ENCODE measurements around the gene HOXB9.

Gene HOXB9

GRCh38 chr17:48594538-48595277, 31.4 kb downstream of the HOXB9 start:
- Histone ChIP-seq H3K4me1 (ENCODE audit: control insufficient read depth, insufficient read depth, low read length) (peaks cover 5% of the 10 kb centered on the region), H3K27me3 (ENCODE audit: control insufficient read depth, insufficient read depth, low read length) (peaks cover 100% of the 10 kb centered on the region), H3K4me3 (ENCODE audit: low read depth, low read length) (peak overlapping the region; percentile 39), H3K9me3 (ENCODE audit: control insufficient read depth, insufficient read depth, low read length) (no peaks in the 10 kb centered on the region), H3K36me3 (ENCODE audit: control insufficient read depth, insufficient read depth, low read length) (no peaks in the 10 kb centered on the region), H3K9ac (ENCODE audit: low read depth, low read length) (no peak overlapping the region)

- H3K9ac ChIP-seq (ENCODE audit: low read depth, low read length): no peak overlapping the region
- peak overlapping the region; percentile 39 for H3K4me3 ChIP-seq (ENCODE audit: low read depth, low read length)
- H3K27me3 ChIP-seq (ENCODE audit: control insufficient read depth, insufficient read depth, low read length): peaks cover 100% of the 10 kb centered on the region
- H3K36me3 ChIP-seq (ENCODE audit: control insufficient read depth, insufficient read depth, low read length): no peaks in the 10 kb centered on the region
- H3K9me3 ChIP-seq (ENCODE audit: control insufficient read depth, insufficient read depth, low read length): no peaks in the 10 kb centered on the region
- H3K4me1 ChIP-seq (ENCODE audit: control insufficient read depth, insufficient read depth, low read length): peaks cover 5% of the 10 kb centered on the region
Measured at GRCh38 chr17:48593840-48594537, 32.2 kb downstream of the HOXB9 start.

- H3K4me3 ChIP-seq (ENCODE audit: low read depth, low read length): peak within 1 kb of the TSS; percentile 39
- peaks cover 100% of the 10 kb centered on the region for H3K27me3 ChIP-seq (ENCODE audit: control insufficient read depth, insufficient read depth, low read length)
- H3K4me1 ChIP-seq (ENCODE audit: control insufficient read depth, insufficient read depth, low read length): peaks cover 5% of the 10 kb centered on the region
- no peaks in the 10 kb centered on the region for H3K9me3 ChIP-seq (ENCODE audit: control insufficient read depth, insufficient read depth, low read length)
- H3K36me3 ChIP-seq (ENCODE audit: control insufficient read depth, insufficient read depth, low read length): no peaks in the 10 kb centered on the region
- H3K9ac ChIP-seq (ENCODE audit: low read depth, low read length): no peak within 1 kb of the TSS
Measured at GRCh38 chr17:48593126-48593829, 32.9 kb downstream of the HOXB9 start, which contains the start of gene HOXB5. Gene HOXB5 (minus strand): TSS chr17:48593779. CDS start chr17:48593682, 97 bp downstream.

- Histone ChIP-seq H3K36me3 (ENCODE audit: control insufficient read depth, insufficient read depth, low read length) (no peaks in the 10 kb centered on the region), H3K4me3 (ENCODE audit: low read depth, low read length) (no peak overlapping the region), H3K9ac (ENCODE audit: low read depth, low read length) (no peak overlapping the region), H3K27me3 (ENCODE audit: control insufficient read depth, insufficient read depth, low read length) (peaks cover 100% of the 10 kb centered on the region), H3K4me1 (ENCODE audit: control insufficient read depth, insufficient read depth, low read length) (peaks cover 5% of the 10 kb centered on the region), H3K9me3 (ENCODE audit: control insufficient read depth, insufficient read depth, low read length) (no peaks in the 10 kb centered on the region)
Measured at GRCh38 chr17:48592577-48592976, 33.6 kb downstream of the HOXB9 start.

GRCh38 chr17:48592057-48592514, 34.1 kb downstream of the HOXB9 start:
- H3K9ac ChIP-seq (ENCODE audit: low read depth, low read length): no peak overlapping the region
- no peak overlapping the region for H3K4me3 ChIP-seq (ENCODE audit: low read depth, low read length)
- peaks cover 5% of the 10 kb centered on the region for H3K4me1 ChIP-seq (ENCODE audit: control insufficient read depth, insufficient read depth, low read length)
- H3K36me3 ChIP-seq (ENCODE audit: control insufficient read depth, insufficient read depth, low read length): no peaks in the 10 kb centered on the region
- no peaks in the 10 kb centered on the region for H3K9me3 ChIP-seq (ENCODE audit: control insufficient read depth, insufficient read depth, low read length)
- H3K27me3 ChIP-seq (ENCODE audit: control insufficient read depth, insufficient read depth, low read length): peaks cover 100% of the 10 kb centered on the region

- Histone ChIP-seq H3K9ac (ENCODE audit: low read depth, low read length) (no peak overlapping the region), H3K36me3 (ENCODE audit: control insufficient read depth, insufficient read depth, low read length) (no peaks in the 10 kb centered on the region), H3K9me3 (ENCODE audit: control insufficient read depth, insufficient read depth, low read length) (no peaks in the 10 kb centered on the region), H3K27me3 (ENCODE audit: control insufficient read depth, insufficient read depth, low read length) (peaks cover 100% of the 10 kb centered on the region), H3K4me3 (ENCODE audit: low read depth, low read length) (no peak overlapping the region), H3K4me1 (ENCODE audit: control insufficient read depth, insufficient read depth, low read length) (peaks cover 5% of the 10 kb centered on the region)
Measured at GRCh38 chr17:48591255-48592056, 34.7 kb downstream of the HOXB9 start.

GRCh38 chr17:48590607-48591161, 35.5 kb downstream of the HOXB9 start:
- no peak overlapping the region for H3K9ac ChIP-seq (ENCODE audit: low read depth, low read length)
- H3K9me3 ChIP-seq (ENCODE audit: control insufficient read depth, insufficient read depth, low read length): no peaks in the 10 kb centered on the region
- H3K36me3 ChIP-seq (ENCODE audit: control insufficient read depth, insufficient read depth, low read length): no peaks in the 10 kb centered on the region
- H3K4me1 ChIP-seq (ENCODE audit: control insufficient read depth, insufficient read depth, low read length): peaks cover 7% of the 10 kb centered on the region
- H3K4me3 ChIP-seq (ENCODE audit: low read depth, low read length): no peak overlapping the region
- H3K27me3 ChIP-seq (ENCODE audit: control insufficient read depth, insufficient read depth, low read length): peaks cover 100% of the 10 kb centered on the region

GRCh38 chr17:48589831-48590606, 36.1 kb downstream of the HOXB9 start, which contains the start of gene HOXB3:
Gene HOXB3 (minus strand): TSS chr17:48590241. CDS start chr17:48552474, 37,767 bp downstream.
- Histone ChIP-seq H3K36me3 (ENCODE audit: control insufficient read depth, insufficient read depth, low read length) (no peaks in the 10 kb centered on the region), H3K4me1 (ENCODE audit: control insufficient read depth, insufficient read depth, low read length) (peaks cover 7% of the 10 kb centered on the region), H3K9me3 (ENCODE audit: control insufficient read depth, insufficient read depth, low read length) (no peaks in the 10 kb centered on the region), H3K9ac (ENCODE audit: low read depth, low read length) (no peak within 1 kb of the TSS), H3K4me3 (ENCODE audit: low read depth, low read length) (peak within 1 kb of the TSS; percentile 22), H3K27me3 (ENCODE audit: control insufficient read depth, insufficient read depth, low read length) (peaks cover 100% of the 10 kb centered on the region)

GRCh38 chr17:48589060-48589830, 36.9 kb downstream of the HOXB9 start:
- Histone ChIP-seq H3K9ac (ENCODE audit: low read depth, low read length) (no peak overlapping the region), H3K4me3 (ENCODE audit: low read depth, low read length) (peak overlapping the region; percentile 22), H3K36me3 (ENCODE audit: control insufficient read depth, insufficient read depth, low read length) (no peaks in the 10 kb centered on the region), H3K4me1 (ENCODE audit: control insufficient read depth, insufficient read depth, low read length) (peaks cover 2% of the 10 kb centered on the region), H3K27me3 (ENCODE audit: control insufficient read depth, insufficient read depth, low read length) (peaks cover 100% of the 10 kb centered on the region), H3K9me3 (ENCODE audit: control insufficient read depth, insufficient read depth, low read length) (no peaks in the 10 kb centered on the region)

GRCh38 chr17:48588528-48588927, 37.6 kb downstream of the HOXB9 start:
- Histone ChIP-seq H3K9me3 (ENCODE audit: control insufficient read depth, insufficient read depth, low read length) (no peaks in the 10 kb centered on the region), H3K4me3 (ENCODE audit: low read depth, low read length) (peak overlapping the region; percentile 18), H3K9ac (ENCODE audit: low read depth, low read length) (no peak overlapping the region), H3K36me3 (ENCODE audit: control insufficient read depth, insufficient read depth, low read length) (no peaks in the 10 kb centered on the region), H3K4me1 (ENCODE audit: control insufficient read depth, insufficient read depth, low read length) (peaks cover 2% of the 10 kb centered on the region), H3K27me3 (ENCODE audit: control insufficient read depth, insufficient read depth, low read length) (peaks cover 100% of the 10 kb centered on the region)

Measured in iPS-15b (cell line).